Right cardiac atrium (tissue), 5 donors: ENCODE results near the gene ATP6V1C2. TPM values are rescaled to one million over a fixed set of nuclear protein-coding genes. Genes with fewer than 3 reads are reported as not detected.
A peak's percentile ranks its signal among the peaks of the same experiment; 100 is the strongest.

Experiments
- ATAC-seq, 2 donors: fragments of 200-7000 bp; cut with Tn5 transposase; one replicate each; pipeline versions ENCODE4 v1.8.0 to v1.9.1; 2020; ENCODE audit warnings: moderate library complexity in 2 of 2, mild to moderate bottlenecking in 1 of 2
- DNase-seq, 3 donors: peaks; one replicate each; pipeline ENCODE4 v3.0.0-alpha.2; 2020
- H3K27ac ChIP-seq: one replicate; pipeline ENCODE4 v1.5.1; 2013; ENCODE audit warnings: mild to moderate bottlenecking, low read length, control low read depth, moderate library complexity
- H3K27me3 ChIP-seq: one replicate; pipeline ENCODE4 v1.6.1; 2013; ENCODE audit not compliant: control insufficient read depth, insufficient read depth
- H3K4me1 ChIP-seq: one replicate; pipeline ENCODE4 v1.6.1; 2013; ENCODE audit warnings: low read length; ENCODE audit not compliant: control insufficient read depth, insufficient read depth
- H3K4me3 ChIP-seq: one replicate; pipeline ENCODE4 v1.5.1; 2013; ENCODE audit warnings: low read length, control low read depth
- H3K9me3 ChIP-seq: one replicate; pipeline ENCODE4 v1.6.1; 2013; ENCODE audit warnings: low read length; ENCODE audit not compliant: control insufficient read depth
- WGBS: extraction: QIAGEN DNeasy Blood & Tissue Kit; methylation state at CpG from one replicate; pipeline ENCODE4 v1.1.7; 2013; 5-methylcytosine and 5-hydroxymethylcytosine counted together
- intact Hi-C, 4 donors: fragments of 100-400 bp; cut with DNase I; formaldehyde crosslinking; loops; one replicate each; pipeline versions ENCODE4 v1.11.0 to v1.14.0; 2022 to 2023
- polyA plus RNA-seq: library from polyadenylated mRNA; stranded (reverse); fragments of 200-250 nt; gene quantifications from one replicate; pipeline ENCODE4 v1.2.3, GENCODE V29; 2013
- total RNA-seq, 4 donors: library from RNA; stranded (reverse); fragmentation: NEBNext Ultra II Directional; extraction: Animal tissue kit (Norgen Biotek cat#: 25700); gene quantifications; one replicate each; pipeline ENCODE4 v1.2.1, GENCODE V29; 2021
- donor health status: healthy with polysubstance abuse.
- donor health status: DM: no; HTN: yes; CAD: no.
- donor health status: DM: no; HTN: no; CAD: no.
- donor health status: DM: no; HTN: yes; CAD: no; lungs with severe emphysema.
- donor health status: DM: yes; HTN: yes; CAD: no.

The ATP6V1C2 gene
- total and polyA plus RNA-seq, 5 donors = 0.09 to 0.52 (median 0.36) TPM; not detected in 2

DNA sequence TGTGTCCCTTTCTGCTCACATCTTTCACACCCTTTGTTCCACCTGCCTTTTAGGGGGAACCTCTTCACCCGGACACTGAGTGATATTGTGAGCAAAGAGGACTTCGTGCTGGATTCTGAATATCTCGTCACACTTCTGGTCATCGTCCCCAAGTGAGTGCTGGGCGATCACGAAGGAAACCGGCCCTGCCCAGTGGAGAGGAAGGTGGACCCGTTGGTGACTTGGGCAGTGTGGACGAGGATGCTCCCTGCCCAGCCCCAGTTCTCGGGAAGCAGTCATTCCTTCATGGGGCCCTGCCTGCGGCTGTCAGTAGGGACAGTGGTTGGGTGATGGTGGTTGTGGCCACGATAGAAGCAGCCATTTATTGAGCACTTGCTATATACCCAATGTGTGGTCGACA, 50.4 kb downstream of the ATP6V1C2 start:
- ATAC-seq = no peak
- H3K27me3 ChIP-seq = no peaks in the 10 kb centered on the region
- H3K27ac ChIP-seq = no peak overlapping the region
- no peaks in the 10 kb centered on the region for H3K9me3 ChIP-seq
- 87% methylated on average over 13 of the region's 13 CpGs for WGBS
- intact Hi-C loops = no loop called here
- no peak for DNase-seq
- H3K4me3 ChIP-seq = no peak overlapping the region
- H3K4me1 ChIP-seq = peaks cover 6% of the 10 kb centered on the region

DNA sequence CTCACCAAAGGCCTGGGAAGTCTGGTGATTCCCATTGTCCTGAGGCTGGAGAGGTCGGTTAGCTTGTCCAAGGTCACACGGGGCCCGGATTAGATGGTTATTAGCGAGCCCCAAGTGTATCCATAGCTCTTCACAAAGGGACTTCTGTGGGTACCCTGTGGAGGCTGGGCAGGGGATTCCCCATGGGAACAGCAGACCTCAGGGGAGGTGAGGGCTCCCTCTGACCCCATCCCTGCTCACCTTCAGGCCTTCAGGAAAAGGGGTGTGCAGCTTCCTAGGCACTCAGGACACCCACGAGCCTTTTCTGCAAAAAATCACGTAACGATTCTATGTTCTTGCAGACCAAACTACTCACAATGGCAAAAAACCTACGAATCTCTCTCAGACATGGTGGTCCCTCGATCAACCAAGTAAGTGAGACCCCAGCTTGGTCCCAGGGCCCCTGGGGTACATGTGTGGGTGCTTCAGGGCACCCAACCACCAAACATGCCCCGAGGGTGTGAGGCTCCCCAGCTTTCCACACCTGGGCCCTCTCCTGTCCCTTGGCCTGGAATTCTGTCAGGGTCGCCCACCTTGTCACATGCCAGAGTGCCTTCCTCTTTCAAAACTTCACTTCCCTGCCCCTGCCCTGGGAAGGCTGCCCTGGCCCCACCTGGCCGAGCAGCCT, 50.9 kb downstream of the ATP6V1C2 start:
- ATAC-seq (no peak), DNase-seq (no peak)
- no peaks in the 10 kb centered on the region for H3K27me3 ChIP-seq
- H3K9me3 ChIP-seq = no peaks in the 10 kb centered on the region
- 88% methylated on average over 12 of the region's 12 CpGs for WGBS
- no peak overlapping the region for H3K27ac ChIP-seq
- intact Hi-C loops = no loop called here
- no peak overlapping the region for H3K4me3 ChIP-seq
- peaks cover 6% of the 10 kb centered on the region for H3K4me1 ChIP-seq

GRCh38 chr2:10772868-10773215, 51.4 kb downstream of the ATP6V1C2 start:
- WGBS = 75% methylated on average over 13 of the region's 13 CpGs
- intact Hi-C loops = no loop called here
- Histone ChIP-seq H3K9me3 (no peaks in the 10 kb centered on the region), H3K27me3 (no peaks in the 10 kb centered on the region), H3K4me3 (no peak overlapping the region), H3K4me1 (peaks cover 6% of the 10 kb centered on the region), H3K27ac (no peak overlapping the region)
- no peak for DNase-seq
- ATAC-seq = no peak

- H3K4me3 ChIP-seq = no peak overlapping the region
- H3K9me3 ChIP-seq = no peaks in the 10 kb centered on the region
- ATAC-seq (peak in 1 of 2 donors; percentile 4), DNase-seq (no peak)
- intact Hi-C loops = no loop called here
- 71% methylated on average over 8 of the region's 8 CpGs for WGBS
- no peaks in the 10 kb centered on the region for H3K27me3 ChIP-seq
- peak overlapping the region; percentile 15 for H3K27ac ChIP-seq
- peaks cover 6% of the 10 kb centered on the region for H3K4me1 ChIP-seq
Measured at GRCh38 chr2:10773821-10774341, 52.5 kb downstream of the ATP6V1C2 start.

GRCh38 chr2:10774394-10774793, 53.0 kb downstream of the ATP6V1C2 start:
- Histone ChIP-seq H3K4me1 (peaks cover 6% of the 10 kb centered on the region), H3K4me3 (no peak overlapping the region), H3K27ac (peak overlapping the region; percentile 16), H3K9me3 (no peaks in the 10 kb centered on the region), H3K27me3 (no peaks in the 10 kb centered on the region)
- intact Hi-C loops = no loop called here
- 45% methylated on average over 6 of the region's 6 CpGs for WGBS
- ATAC-seq (peak; percentile 53 to 65), DNase-seq (peak in 2 of 3 donors; percentile 63 to 71)

DNA sequence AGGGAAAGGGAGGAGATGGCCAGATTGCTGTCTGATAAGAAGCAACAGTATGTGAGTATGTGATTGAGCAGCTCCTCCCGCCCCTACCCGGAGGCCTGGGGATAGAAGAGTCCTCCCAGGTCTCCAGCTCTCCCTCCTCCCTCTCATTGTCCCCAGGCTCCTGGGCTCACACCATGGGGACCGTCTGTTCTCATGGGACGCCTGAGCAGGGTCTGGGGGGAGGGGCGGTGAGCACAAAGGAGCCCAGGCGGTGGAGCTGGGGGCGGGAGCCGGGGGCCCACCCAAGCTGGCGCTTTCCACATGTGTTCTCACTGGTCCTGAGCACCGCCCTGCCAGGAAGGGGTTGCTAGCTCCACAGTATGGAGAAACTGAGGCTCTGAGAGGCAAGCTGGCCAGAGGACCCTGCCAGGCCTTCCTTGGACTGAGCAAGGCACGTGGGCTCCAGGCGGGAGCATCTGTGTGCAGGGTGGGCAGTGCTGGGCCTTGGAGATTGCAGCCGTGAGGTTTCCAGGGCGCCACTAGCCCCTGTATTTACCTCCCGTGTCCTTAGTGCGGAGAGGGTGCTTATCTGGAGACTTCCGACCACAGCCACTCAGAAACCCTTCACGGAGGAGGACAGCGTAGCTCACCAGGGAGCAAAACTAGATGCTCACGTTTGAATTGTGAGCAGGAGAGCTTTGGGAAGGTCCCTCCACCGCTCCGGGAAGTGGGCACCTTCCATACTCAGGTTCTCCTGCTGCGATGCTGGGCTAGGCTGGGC, 53.8 kb downstream of the ATP6V1C2 start:
- H3K27ac ChIP-seq = no peak overlapping the region
- H3K9me3 ChIP-seq = no peaks in the 10 kb centered on the region
- WGBS = 69% methylated on average over 23 of the region's 23 CpGs
- H3K4me1 ChIP-seq = peaks cover 6% of the 10 kb centered on the region
- no peak for ATAC-seq
- H3K27me3 ChIP-seq = no peaks in the 10 kb centered on the region
- intact Hi-C loops = no loop called here
- no peak overlapping the region for H3K4me3 ChIP-seq
- no peak for DNase-seq

GRCh38 chr2:10775831-10776230, 54.4 kb downstream of the ATP6V1C2 start:
- no peak for ATAC-seq
- peaks cover 6% of the 10 kb centered on the region for H3K4me1 ChIP-seq
- DNase-seq = peak in 1 of 3 donors; percentile 33
- intact Hi-C loops = no loop called here
- no peak overlapping the region for H3K4me3 ChIP-seq
- H3K9me3 ChIP-seq = no peaks in the 10 kb centered on the region
- H3K27ac ChIP-seq = no peak overlapping the region
- no peaks in the 10 kb centered on the region for H3K27me3 ChIP-seq
- 87% methylated on average over 13 of the region's 13 CpGs for WGBS

GRCh38 chr2:10776231-10776977, 55.0 kb downstream of the ATP6V1C2 start:
- ATAC-seq = no peak
- no peaks in the 10 kb centered on the region for H3K9me3 ChIP-seq
- peaks cover 6% of the 10 kb centered on the region for H3K4me1 ChIP-seq
- peak in 1 of 3 donors; percentile 54 for DNase-seq
- intact Hi-C loops = no loop called here
- no peak overlapping the region for H3K27ac ChIP-seq
- H3K4me3 ChIP-seq = no peak overlapping the region
- WGBS = 90% methylated on average over 27 of the region's 27 CpGs
- H3K27me3 ChIP-seq = no peaks in the 10 kb centered on the region

DNA sequence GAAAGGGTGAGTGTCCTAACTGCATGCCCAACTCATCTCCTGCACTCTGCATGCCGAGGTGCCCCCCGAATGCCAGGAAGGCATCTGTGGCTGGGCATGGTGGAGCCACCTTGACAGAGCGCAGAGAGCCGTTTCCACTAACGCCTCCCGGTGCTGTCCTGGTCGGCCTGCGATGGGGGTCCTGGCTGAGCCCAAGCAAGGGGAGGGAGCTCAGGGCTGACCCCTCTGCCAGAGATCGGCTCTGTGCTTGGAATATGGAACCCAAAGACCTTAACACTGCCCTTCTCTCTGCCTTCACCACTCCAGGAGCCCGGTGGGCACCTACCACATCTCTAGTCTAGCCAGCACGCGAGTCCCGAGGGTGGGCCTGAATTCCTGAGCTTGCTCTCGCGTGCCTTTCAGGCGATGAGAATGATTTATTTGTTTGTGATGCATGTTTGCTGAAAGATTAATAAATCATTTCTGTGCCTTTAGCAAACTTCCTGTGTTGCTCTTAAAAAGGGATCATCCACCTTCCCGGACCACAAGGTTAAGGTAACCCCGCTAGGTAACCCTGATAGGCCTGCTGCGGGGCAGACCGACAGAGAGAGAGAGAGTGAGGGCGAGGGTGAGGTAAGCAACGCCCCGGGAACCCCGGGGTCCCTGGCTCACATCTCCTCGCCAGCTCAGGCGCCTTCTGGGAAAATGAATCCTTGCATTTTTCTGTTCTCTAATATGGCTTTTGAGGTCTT, 55.8 kb downstream of the ATP6V1C2 start:
- Histone ChIP-seq H3K27ac (no peak overlapping the region), H3K27me3 (no peaks in the 10 kb centered on the region), H3K4me3 (no peak overlapping the region), H3K9me3 (no peaks in the 10 kb centered on the region), H3K4me1 (peaks cover 6% of the 10 kb centered on the region)
- WGBS = 93% methylated on average over 26 of the region's 26 CpGs
- ATAC-seq (no peak), DNase-seq (peak in 1 of 3 donors; percentile 4)
- intact Hi-C loops = no loop called here

DNA sequence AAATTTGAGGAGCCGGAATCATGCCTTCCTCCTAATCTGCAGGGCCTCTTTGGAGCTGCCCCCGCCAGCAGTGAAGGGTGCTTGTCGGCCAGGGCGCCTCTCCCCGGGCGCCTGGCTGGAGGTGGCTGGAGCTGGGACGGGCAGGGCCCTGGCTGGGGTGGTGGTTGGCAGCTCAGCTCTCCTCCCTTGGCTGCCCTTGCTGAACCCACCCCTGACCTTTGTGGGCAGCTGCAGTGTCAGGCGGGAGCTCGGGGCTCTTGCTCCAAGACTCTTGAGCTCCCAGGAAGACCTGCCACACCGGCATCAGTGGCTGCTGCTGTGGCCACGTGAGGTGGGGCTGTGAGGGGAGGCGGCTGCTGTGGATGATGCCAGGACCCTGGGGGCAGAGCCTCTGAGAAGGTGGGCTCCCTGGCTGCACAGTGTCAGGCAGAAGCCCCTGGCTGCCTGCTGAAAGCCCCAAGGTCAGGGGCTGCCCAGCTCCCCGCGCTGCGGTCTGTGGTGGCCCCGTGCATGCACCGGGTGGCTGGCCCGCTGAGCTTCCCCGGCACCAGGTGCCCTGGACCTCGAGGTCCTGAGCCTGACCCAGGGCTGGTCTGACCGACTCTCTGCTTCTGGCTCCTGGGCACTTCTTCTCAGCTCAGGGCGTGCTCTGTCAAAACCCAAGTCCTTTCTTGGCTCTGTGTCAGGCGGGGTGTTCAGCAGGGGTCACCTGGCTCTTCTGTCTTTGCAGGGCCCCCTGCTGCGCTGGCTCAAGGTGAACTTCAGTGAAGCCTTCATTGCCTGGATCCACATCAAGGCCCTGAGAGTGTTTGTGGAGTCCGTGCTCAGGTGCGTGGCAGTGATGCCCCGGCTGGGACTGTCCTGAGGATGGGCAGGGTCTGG, 56.7 kb downstream of the ATP6V1C2 start:
- intact Hi-C loops = no loop called here
- no peak overlapping the region for H3K27ac ChIP-seq
- no peak overlapping the region for H3K4me3 ChIP-seq
- no peaks in the 10 kb centered on the region for H3K9me3 ChIP-seq
- H3K4me1 ChIP-seq = peaks cover 6% of the 10 kb centered on the region
- no peaks in the 10 kb centered on the region for H3K27me3 ChIP-seq
- peak in 1 of 3 donors; percentile 44 for DNase-seq
- WGBS = 88% methylated on average over 27 of the region's 27 CpGs
- ATAC-seq = peak in 1 of 2 donors; percentile 4
